ENCODE data around the gene P2RX5.
A peak's percentile ranks its signal among the peaks of the same experiment; 100 is the strongest.

P2RX5 gene

GRCh38 chr17:3647769-3648555, 48.0 kb downstream of the P2RX5 start:
- ATAC-seq (replicated peaks) (no peak), DNase-seq (peak in 1 of 3 experiments; percentile 12)
- H3K27ac Mint-ChIP-seq: no peak overlapping the region
- no peaks in the 10 kb centered on the region for H3K9me3 Mint-ChIP-seq
- no peaks in the 10 kb centered on the region for H3K27me3 Mint-ChIP-seq
- H3K4me3 Mint-ChIP-seq: no peak overlapping the region
- peaks cover 0 to 3% of the 10 kb centered on the region in 2 donors for H3K4me1 Mint-ChIP-seq (ENCODE audit: low read depth in 2 of 2)
- no peaks in the 10 kb centered on the region for H3K36me3 Mint-ChIP-seq (ENCODE audit: insufficient read depth)

GRCh38 chr17:3647251-3647650, 48.7 kb downstream of the P2RX5 start:
- Mint-ChIP-seq H3K27ac (no peak overlapping the region), H3K4me1 (ENCODE audit: low read depth in 2 of 2) (peaks cover 0 to 3% of the 10 kb centered on the region in 2 donors), H3K4me3 (no peak overlapping the region), H3K9me3 (no peaks in the 10 kb centered on the region), H3K36me3 (ENCODE audit: insufficient read depth) (no peaks in the 10 kb centered on the region), H3K27me3 (no peaks in the 10 kb centered on the region)
- DNase-seq: no peak
- ATAC-seq (replicated peaks): no peak

GRCh38 chr17:3645310-3645709, 50.6 kb downstream of the P2RX5 start:
- ATAC-seq (replicated peaks) (no peak), DNase-seq (no peak)
- H3K9me3 Mint-ChIP-seq: no peaks in the 10 kb centered on the region
- H3K27ac Mint-ChIP-seq: no peak overlapping the region
- no peaks in the 10 kb centered on the region for H3K27me3 Mint-ChIP-seq
- no peak overlapping the region for H3K4me3 Mint-ChIP-seq
- no peaks in the 10 kb centered on the region for H3K36me3 Mint-ChIP-seq (ENCODE audit: insufficient read depth)
- peaks cover 0 to 3% of the 10 kb centered on the region in 2 donors for H3K4me1 Mint-ChIP-seq (ENCODE audit: low read depth in 2 of 2)

- no peak overlapping the region for H3K4me3 Mint-ChIP-seq
- DNase-seq (no peak), ATAC-seq (replicated peaks) (no peak)
- no peaks in the 10 kb centered on the region for H3K27me3 Mint-ChIP-seq
- no peaks in the 10 kb centered on the region for H3K36me3 Mint-ChIP-seq (ENCODE audit: insufficient read depth)
- no peaks in the 10 kb centered on the region for H3K9me3 Mint-ChIP-seq
- H3K4me1 Mint-ChIP-seq (ENCODE audit: low read depth in 2 of 2): peaks cover 0 to 3% of the 10 kb centered on the region in 2 donors
- H3K27ac Mint-ChIP-seq: no peak overlapping the region
Measured at GRCh38 chr17:3643889-3644349, 52.0 kb downstream of the P2RX5 start.

GRCh38 chr17:3641717-3642486, 54.1 kb downstream of the P2RX5 start:
- ATAC-seq (replicated peaks): no peak
- Mint-ChIP-seq H3K36me3 (ENCODE audit: insufficient read depth) (no peaks in the 10 kb centered on the region), H3K27me3 (no peaks in the 10 kb centered on the region), H3K4me1 (ENCODE audit: low read depth in 2 of 2) (peaks cover 9 to 10% of the 10 kb centered on the region in 2 donors), H3K4me3 (no peak overlapping the region), H3K27ac (no peak overlapping the region), H3K9me3 (no peaks in the 10 kb centered on the region)
- no peak for DNase-seq

GRCh38 chr17:3641014-3641413, 54.9 kb downstream of the P2RX5 start:
- ATAC-seq (replicated peaks) (no peak), DNase-seq (no peak)
- H3K9me3 Mint-ChIP-seq: no peaks in the 10 kb centered on the region
- H3K4me3 Mint-ChIP-seq: no peak overlapping the region
- H3K27ac Mint-ChIP-seq: no peak overlapping the region
- H3K4me1 Mint-ChIP-seq (ENCODE audit: low read depth in 2 of 2): peaks cover 9 to 11% of the 10 kb centered on the region in 2 donors
- no peaks in the 10 kb centered on the region for H3K27me3 Mint-ChIP-seq
- H3K36me3 Mint-ChIP-seq (ENCODE audit: insufficient read depth): no peaks in the 10 kb centered on the region

- DNase-seq (no peak), ATAC-seq (replicated peaks) (no peak)
- H3K27me3 Mint-ChIP-seq: no peaks in the 10 kb centered on the region
- H3K27ac Mint-ChIP-seq: no peak overlapping the region
- H3K4me1 Mint-ChIP-seq (ENCODE audit: low read depth in 2 of 2): peaks cover 9 to 14% of the 10 kb centered on the region in 2 donors
- H3K9me3 Mint-ChIP-seq: no peaks in the 10 kb centered on the region
- H3K4me3 Mint-ChIP-seq: no peak overlapping the region
- H3K36me3 Mint-ChIP-seq (ENCODE audit: insufficient read depth): no peaks in the 10 kb centered on the region
Measured at GRCh38 chr17:3639981-3640596, 55.9 kb downstream of the P2RX5 start.

GRCh38 chr17:3636908-3637373, 59.0 kb downstream of the P2RX5 start:
- no peak for ATAC-seq (replicated peaks)

GRCh38 chr17:3636154-3636907, 59.6 kb downstream of the P2RX5 start, which contains the start of the genes CTNS and SHPK:
Gene CTNS, plus strand, starts transcription at chr17:3636760. Its CDS starts 3,447 bp downstream, at chr17:3640207.
Gene SHPK, minus strand, starts transcription at chr17:3636250. Its CDS starts 31 bp downstream, at chr17:3636219.
- Mint-ChIP-seq H3K4me1 (ENCODE audit: low read depth in 2 of 2) (peaks cover 16 to 19% of the 10 kb centered on the region in 2 donors), H3K9me3 (no peaks in the 10 kb centered on the region), H3K4me3 (peak within 1 kb of the TSS; percentile 95 to 98), H3K36me3 (ENCODE audit: insufficient read depth) (peaks cover 4% of the 10 kb centered on the region), H3K27ac (peak within 1 kb of the TSS; percentile 97 to 98), H3K27me3 (no peaks in the 10 kb centered on the region)
- ATAC-seq (replicated peaks): peak; percentile 97
- peak; percentile 92 to 93 (median 93) for DNase-seq

More at GRCh38 chr17:3636908-3637373, 59.0 kb downstream of the P2RX5 start:
- H3K9me3 Mint-ChIP-seq: no peaks in the 10 kb centered on the region
- no peaks in the 10 kb centered on the region for H3K27me3 Mint-ChIP-seq
- H3K4me3 Mint-ChIP-seq: peak overlapping the region; percentile 95 to 98
- DNase-seq: peak in 1 of 3 experiments; percentile 6
- H3K27ac Mint-ChIP-seq: peak overlapping the region; percentile 97 to 98
- peaks cover 16 to 19% of the 10 kb centered on the region in 2 donors for H3K4me1 Mint-ChIP-seq (ENCODE audit: low read depth in 2 of 2)
- H3K36me3 Mint-ChIP-seq (ENCODE audit: insufficient read depth): peaks cover 4% of the 10 kb centered on the region

- ATAC-seq (replicated peaks): peak; percentile 17
- H3K27ac Mint-ChIP-seq: peak overlapping the region in 1 of 2 donors; percentile 98
- DNase-seq: peak in 1 of 3 experiments; percentile 3
Measured at GRCh38 chr17:3635474-3636153, 60.3 kb downstream of the P2RX5 start.

GRCh38 chr17:3632287-3632686, 63.7 kb downstream of the P2RX5 start:
- H3K4me3 Mint-ChIP-seq: no peak overlapping the region

More at GRCh38 chr17:3635474-3636153, 60.3 kb downstream of the P2RX5 start:
- Mint-ChIP-seq H3K36me3 (ENCODE audit: insufficient read depth) (peaks cover 4% of the 10 kb centered on the region), H3K9me3 (no peaks in the 10 kb centered on the region), H3K27me3 (no peaks in the 10 kb centered on the region), H3K4me3 (peak overlapping the region; percentile 95 to 98), H3K4me1 (ENCODE audit: low read depth in 2 of 2) (peaks cover 16 to 19% of the 10 kb centered on the region in 2 donors)

GRCh38 chr17:3630781-3631180, 65.2 kb downstream of the P2RX5 start:
- H3K27me3 Mint-ChIP-seq: no peaks in the 10 kb centered on the region
- H3K4me1 Mint-ChIP-seq (ENCODE audit: low read depth in 2 of 2): peaks cover 7 to 9% of the 10 kb centered on the region in 2 donors
- DNase-seq: no peak
- no peak for ATAC-seq (replicated peaks)
- no peak overlapping the region for H3K4me3 Mint-ChIP-seq
- no peak overlapping the region for H3K27ac Mint-ChIP-seq
- H3K36me3 Mint-ChIP-seq (ENCODE audit: insufficient read depth): peaks cover 22% of the 10 kb centered on the region
- no peaks in the 10 kb centered on the region for H3K9me3 Mint-ChIP-seq

More at GRCh38 chr17:3632287-3632686, 63.7 kb downstream of the P2RX5 start:
- Mint-ChIP-seq H3K9me3 (no peaks in the 10 kb centered on the region), H3K4me1 (ENCODE audit: low read depth in 2 of 2) (peaks cover 11 to 13% of the 10 kb centered on the region in 2 donors), H3K36me3 (ENCODE audit: insufficient read depth) (peaks cover 18% of the 10 kb centered on the region), H3K27me3 (no peaks in the 10 kb centered on the region), H3K27ac (no peak overlapping the region)
- ATAC-seq (replicated peaks) (no peak), DNase-seq (no peak)

Data from effector memory CD8-positive, alpha-beta T cell (primary cell).